Breast epithelium (tissue), 4 donors: ENCODE results near the gene DISP3. TPM values are rescaled to one million over a fixed set of nuclear protein-coding genes. Genes with fewer than 3 reads are reported as not detected.

Experiments used
- DNase-seq, 2 donors: peaks; one replicate each; pipeline ENCODE4 v3.0.0-alpha.2; 2019; ENCODE audit warnings: low spot score in 2 of 2
- H3K27ac ChIP-seq, 2 donors: fragments of 200-600 bp; sonication (generic) in 1 of 2; one replicate each; pipeline ENCODE4 v1.5.1; 2016 to 2019; ENCODE audit warnings: mild to moderate bottlenecking in 1 of 2
- H3K27me3 ChIP-seq, 2 donors: fragments of 200-600 bp; sonication (generic) in 1 of 2; one replicate each; pipeline versions ENCODE4 v1.5.1 to v1.6.0; 2017 to 2019; ENCODE audit warnings: control low read depth in 1 of 2, mild to moderate bottlenecking in 1 of 2
- H3K36me3 ChIP-seq: fragments of 200-600 bp; one replicate; pipeline ENCODE4 v1.5.1; 2019
- H3K4me1 ChIP-seq, 2 donors: fragments of 200-600 bp; sonication (generic); one replicate each; pipeline ENCODE4 v1.5.1; 2016 to 2019; ENCODE audit warnings: control low read depth in 1 of 2
- H3K4me3 ChIP-seq, 3 donors: fragments of 200-600 bp; sonication (generic); 1 replicate in 2 of 3; 2 replicates in 1 of 3; pipeline ENCODE4 v1.5.1; 2016 to 2019; ENCODE audit warnings: mild to moderate bottlenecking in 3 of 3, moderate library complexity in 2 of 3
- H3K9me3 ChIP-seq, 2 donors: fragments of 200-600 bp; sonication (generic) in 1 of 2; one replicate each; pipeline ENCODE4 v1.5.1; 2016 to 2019; ENCODE audit warnings: control low read depth in 1 of 2
- POLR2A ChIP-seq: fragments of 450-650 bp; IDR thresholded peaks from one replicate; pipeline ENCODE4 v1.6.1; 2016; ENCODE audit warnings: antibody characterized with exemption, mild to moderate bottlenecking, moderate library complexity
- POLR2AphosphoS5 ChIP-seq, 3 donors: sonication (generic); formaldehyde crosslinking; IDR thresholded peaks; one replicate each; pipeline ENCODE4 v1.6.1; 2017; ENCODE audit warnings: antibody characterized with exemption in 3 of 3
- intact Hi-C: fragments of 100-400 bp; cut with DNase I; formaldehyde crosslinking; loops from one replicate; pipeline ENCODE4 v1.15.1; 2023; ENCODE audit warnings: low total_unique reads
- total RNA-seq, 3 donors: library from RNA; depleted of rRNA; stranded (reverse); fragments of >200 nt; gene quantifications; one replicate each; pipeline ENCODE4 v1.1.0, GENCODE V29; 2016
- TF ChIP-seq, protein P1 (sequence below), 3 donors: fragments of 450-650 bp; IDR thresholded peaks; one replicate each; pipeline ENCODE4 v1.5.1; 2016 to 2017; ENCODE audit warnings: antibody characterized with exemption in 3 of 3, mild to moderate bottlenecking in 3 of 3, moderate library complexity in 3 of 3

The DISP3 gene
- total RNA-seq, 3 donors from 2014 or later = 0.88 TPM; not detected in 2

DNA sequence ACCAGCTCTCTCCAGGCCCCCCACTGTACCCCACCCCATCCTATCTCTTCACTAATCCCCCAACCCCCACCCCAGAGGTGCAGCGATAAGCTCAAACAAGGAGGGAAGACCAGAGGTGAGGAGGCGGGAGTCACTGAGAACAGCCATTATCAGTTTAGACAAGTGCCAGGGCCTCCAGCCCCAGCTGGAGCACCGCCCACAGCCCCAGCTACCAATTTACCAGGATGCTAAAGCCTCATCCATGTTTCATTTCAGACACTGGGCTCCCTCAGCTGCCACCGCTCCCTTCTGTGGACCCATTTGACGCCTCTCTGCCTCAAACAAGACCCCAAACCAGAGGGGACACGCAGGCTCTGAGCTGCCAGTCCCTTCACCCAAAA, 80.6 kb downstream of the DISP3 start:
- Histone ChIP-seq H3K4me1 (no peaks in the 10 kb centered on the region), H3K27ac (no peak overlapping the region), H3K9me3 (no peaks in the 10 kb centered on the region), H3K4me3 (no peak overlapping the region), H3K36me3 (no peaks in the 10 kb centered on the region), H3K27me3 (peaks cover 4 to 78% of the 10 kb centered on the region in 2 donors)
- TF ChIP-seq POLR2A = no peak
- TF ChIP-seq POLR2AphosphoS5 (IDR thresholded peaks at IDR 0.05) = no peak
- TF ChIP-seq, protein P1, sequence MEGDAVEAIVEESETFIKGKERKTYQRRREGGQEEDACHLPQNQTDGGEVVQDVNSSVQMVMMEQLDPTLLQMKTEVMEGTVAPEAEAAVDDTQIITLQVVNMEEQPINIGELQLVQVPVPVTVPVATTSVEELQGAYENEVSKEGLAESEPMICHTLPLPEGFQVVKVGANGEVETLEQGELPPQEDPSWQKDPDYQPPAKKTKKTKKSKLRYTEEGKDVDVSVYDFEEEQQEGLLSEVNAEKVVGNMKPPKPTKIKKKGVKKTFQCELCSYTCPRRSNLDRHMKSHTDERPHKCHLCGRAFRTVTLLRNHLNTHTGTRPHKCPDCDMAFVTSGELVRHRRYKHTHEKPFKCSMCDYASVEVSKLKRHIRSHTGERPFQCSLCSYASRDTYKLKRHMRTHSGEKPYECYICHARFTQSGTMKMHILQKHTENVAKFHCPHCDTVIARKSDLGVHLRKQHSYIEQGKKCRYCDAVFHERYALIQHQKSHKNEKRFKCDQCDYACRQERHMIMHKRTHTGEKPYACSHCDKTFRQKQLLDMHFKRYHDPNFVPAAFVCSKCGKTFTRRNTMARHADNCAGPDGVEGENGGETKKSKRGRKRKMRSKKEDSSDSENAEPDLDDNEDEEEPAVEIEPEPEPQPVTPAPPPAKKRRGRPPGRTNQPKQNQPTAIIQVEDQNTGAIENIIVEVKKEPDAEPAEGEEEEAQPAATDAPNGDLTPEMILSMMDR (IDR thresholded peaks at IDR 0.05) = no peak
- DNase-seq = no peak
- intact Hi-C loops = no loop called here

- intact Hi-C loops = no loop called here
- H3K9me3 ChIP-seq = no peaks in the 10 kb centered on the region
- no peaks in the 10 kb centered on the region for H3K4me1 ChIP-seq
- no peak for DNase-seq
- no peaks in the 10 kb centered on the region for H3K36me3 ChIP-seq
- no peak overlapping the region for H3K27ac ChIP-seq
- peaks cover 4 to 73% of the 10 kb centered on the region in 2 donors for H3K27me3 ChIP-seq
- H3K4me3 ChIP-seq = no peak overlapping the region
- TF ChIP-seq POLR2AphosphoS5 (IDR thresholded peaks at IDR 0.05) (no peak), POLR2A (no peak)
- TF ChIP-seq, protein P1 (IDR thresholded peaks at IDR 0.05) = no peak
Measured at GRCh38 chr1:11560061-11560460, 81.1 kb downstream of the DISP3 start.

DNA sequence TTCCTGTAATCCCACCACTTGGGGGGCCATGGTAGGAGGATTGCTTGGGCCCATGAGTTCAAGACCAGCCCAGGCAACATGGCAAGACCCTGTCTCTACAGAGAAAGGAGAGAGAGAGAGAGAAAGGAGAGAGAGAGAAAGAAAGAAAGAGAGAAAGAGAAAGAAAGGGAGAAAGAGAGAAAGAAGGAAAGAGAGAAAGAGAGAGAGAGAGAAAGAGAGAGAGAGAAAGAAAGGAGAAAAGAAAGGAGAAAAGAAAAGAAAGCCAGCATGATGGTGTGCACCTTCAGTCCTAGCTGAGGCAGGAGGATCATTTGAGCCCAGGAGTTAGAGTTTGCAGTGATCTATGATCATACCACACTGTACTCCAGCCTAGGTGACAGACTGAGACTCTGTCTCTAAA, 82.8 kb downstream of the DISP3 start:
- H3K27me3 ChIP-seq = peaks cover 4 to 58% of the 10 kb centered on the region in 2 donors
- no peaks in the 10 kb centered on the region for H3K4me1 ChIP-seq
- DNase-seq = no peak
- TF ChIP-seq, protein P1 (IDR thresholded peaks at IDR 0.05) = no peak
- TF ChIP-seq POLR2AphosphoS5 (IDR thresholded peaks at IDR 0.05) = no peak
- TF ChIP-seq POLR2A = no peak
- no peaks in the 10 kb centered on the region for H3K9me3 ChIP-seq
- no peak overlapping the region for H3K27ac ChIP-seq
- intact Hi-C loops = loop anchor here (1.0 kb wide), 1 partner anchor 26 kb away; no protein-coding TSS in a partner anchor
- no peaks in the 10 kb centered on the region for H3K36me3 ChIP-seq
- no peak overlapping the region for H3K4me3 ChIP-seq

DNA sequence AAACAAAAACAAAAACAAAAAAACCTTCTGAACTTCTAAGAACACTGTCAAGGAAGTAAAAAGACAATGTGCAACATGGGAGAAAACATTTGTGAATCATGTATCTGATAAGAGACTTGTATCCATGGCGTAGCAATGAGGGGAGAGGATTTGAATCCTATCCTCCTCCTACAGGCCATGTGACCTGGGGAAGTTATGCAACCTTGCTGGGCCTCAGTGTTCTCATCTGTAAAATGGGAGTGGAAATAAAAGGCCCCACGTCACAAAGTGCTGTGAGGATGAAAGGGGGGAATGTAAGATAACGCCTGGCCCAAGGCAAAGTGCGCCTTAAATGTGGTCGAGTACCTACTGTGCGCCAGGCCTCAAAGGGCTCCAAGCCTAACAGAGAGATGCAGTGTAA, 83.7 kb downstream of the DISP3 start:
- DNase-seq = no peak
- TF ChIP-seq, protein P1 (IDR thresholded peaks at IDR 0.05) = no peak
- TF ChIP-seq POLR2AphosphoS5 (IDR thresholded peaks at IDR 0.05) (no peak), POLR2A (no peak)
- intact Hi-C loops = loop anchor here (1.0 kb wide), 1 partner anchor 27 kb away; no protein-coding TSS in a partner anchor
- H3K9me3 ChIP-seq = no peaks in the 10 kb centered on the region
- no peak overlapping the region for H3K27ac ChIP-seq
- H3K36me3 ChIP-seq = no peaks in the 10 kb centered on the region
- H3K27me3 ChIP-seq = peaks cover 4 to 57% of the 10 kb centered on the region in 2 donors
- no peak overlapping the region for H3K4me3 ChIP-seq
- H3K4me1 ChIP-seq = no peaks in the 10 kb centered on the region

DNA sequence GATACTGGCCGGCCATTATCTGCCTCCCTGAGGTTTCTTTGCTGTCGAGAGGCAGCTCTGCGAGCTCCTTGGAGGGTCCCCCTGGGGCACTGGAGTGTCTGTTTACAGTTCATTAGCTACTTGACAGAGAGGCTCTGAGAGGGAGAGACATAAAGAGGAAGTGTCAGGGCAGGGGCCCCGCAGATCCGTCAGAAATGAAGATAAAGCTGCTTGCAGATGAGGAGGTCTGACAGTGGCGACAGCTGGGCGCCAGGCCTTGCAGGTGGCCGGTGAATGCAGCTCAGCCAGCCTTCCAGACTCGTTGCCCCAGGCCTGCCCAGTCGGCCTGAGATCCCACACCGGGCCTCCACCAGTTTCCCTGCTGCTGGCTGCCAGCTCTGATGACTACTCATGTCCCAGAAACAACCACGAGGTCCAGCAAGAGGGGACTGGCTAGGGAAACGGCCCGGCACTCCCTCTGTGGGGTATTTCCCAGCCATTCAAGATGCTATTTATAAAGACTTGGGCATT, 84.7 kb downstream of the DISP3 start:
- Histone ChIP-seq H3K36me3 (no peaks in the 10 kb centered on the region), H3K27ac (no peak overlapping the region), H3K9me3 (no peaks in the 10 kb centered on the region), H3K4me1 (no peaks in the 10 kb centered on the region), H3K27me3 (peaks cover 4 to 52% of the 10 kb centered on the region in 2 donors), H3K4me3 (no peak overlapping the region)
- TF ChIP-seq, protein P1 (IDR thresholded peaks at IDR 0.05) = no peak
- TF ChIP-seq POLR2AphosphoS5 (IDR thresholded peaks at IDR 0.05) = no peak
- TF ChIP-seq POLR2A = no peak
- intact Hi-C loops = no loop called here
- DNase-seq = no peak
